ENCODE results near the gene USP19.

Gene USP19

DNA sequence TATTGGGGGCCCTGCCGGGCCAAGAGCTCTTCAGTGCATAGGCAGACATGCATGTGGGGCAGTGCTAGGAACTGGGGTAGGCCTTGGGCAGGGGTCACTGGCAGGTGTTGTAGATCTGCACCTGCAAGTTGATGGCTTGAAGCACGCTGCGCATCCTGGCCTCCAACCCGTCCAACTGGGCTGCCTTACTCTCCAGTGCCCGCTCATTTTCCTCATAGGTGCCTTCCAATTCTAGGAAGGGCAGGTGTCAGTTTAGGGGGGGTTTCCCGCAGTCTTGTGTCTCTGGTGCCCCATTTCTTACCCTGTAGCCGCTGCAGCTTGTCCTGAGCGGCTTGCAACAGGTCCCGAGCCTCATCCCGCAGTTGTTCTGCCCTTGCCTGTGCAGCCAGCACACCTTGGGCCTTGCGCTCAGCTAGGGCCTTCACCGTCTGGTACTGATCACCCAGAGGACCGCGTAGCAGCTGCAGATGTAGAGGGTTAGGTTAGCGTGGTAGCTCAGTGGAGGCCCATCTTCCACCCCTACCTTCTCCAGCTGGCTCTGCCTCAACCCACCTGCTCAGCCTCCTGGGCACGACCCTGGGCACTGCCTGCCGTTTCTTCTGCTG lies 611 bp upstream of the USP19 start:
- TF ChIP-seq CEBPB (IDR thresholded peaks at IDR 0.05) = no peak
- TF ChIP-seq NFIC (IDR thresholded peaks at IDR 0.05) = no peak
- no peak for TF ChIP-seq TCF12 (IDR thresholded peaks at IDR 0.05; ENCODE audit: low read depth)
- TF ChIP-seq, protein P1, sequence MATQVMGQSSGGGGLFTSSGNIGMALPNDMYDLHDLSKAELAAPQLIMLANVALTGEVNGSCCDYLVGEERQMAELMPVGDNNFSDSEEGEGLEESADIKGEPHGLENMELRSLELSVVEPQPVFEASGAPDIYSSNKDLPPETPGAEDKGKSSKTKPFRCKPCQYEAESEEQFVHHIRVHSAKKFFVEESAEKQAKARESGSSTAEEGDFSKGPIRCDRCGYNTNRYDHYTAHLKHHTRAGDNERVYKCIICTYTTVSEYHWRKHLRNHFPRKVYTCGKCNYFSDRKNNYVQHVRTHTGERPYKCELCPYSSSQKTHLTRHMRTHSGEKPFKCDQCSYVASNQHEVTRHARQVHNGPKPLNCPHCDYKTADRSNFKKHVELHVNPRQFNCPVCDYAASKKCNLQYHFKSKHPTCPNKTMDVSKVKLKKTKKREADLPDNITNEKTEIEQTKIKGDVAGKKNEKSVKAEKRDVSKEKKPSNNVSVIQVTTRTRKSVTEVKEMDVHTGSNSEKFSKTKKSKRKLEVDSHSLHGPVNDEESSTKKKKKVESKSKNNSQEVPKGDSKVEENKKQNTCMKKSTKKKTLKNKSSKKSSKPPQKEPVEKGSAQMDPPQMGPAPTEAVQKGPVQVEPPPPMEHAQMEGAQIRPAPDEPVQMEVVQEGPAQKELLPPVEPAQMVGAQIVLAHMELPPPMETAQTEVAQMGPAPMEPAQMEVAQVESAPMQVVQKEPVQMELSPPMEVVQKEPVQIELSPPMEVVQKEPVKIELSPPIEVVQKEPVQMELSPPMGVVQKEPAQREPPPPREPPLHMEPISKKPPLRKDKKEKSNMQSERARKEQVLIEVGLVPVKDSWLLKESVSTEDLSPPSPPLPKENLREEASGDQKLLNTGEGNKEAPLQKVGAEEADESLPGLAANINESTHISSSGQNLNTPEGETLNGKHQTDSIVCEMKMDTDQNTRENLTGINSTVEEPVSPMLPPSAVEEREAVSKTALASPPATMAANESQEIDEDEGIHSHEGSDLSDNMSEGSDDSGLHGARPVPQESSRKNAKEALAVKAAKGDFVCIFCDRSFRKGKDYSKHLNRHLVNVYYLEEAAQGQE (IDR thresholded peaks at IDR 0.05; ENCODE audit: low read depth) = no peak
- TF ChIP-seq RAD21 (IDR thresholded peaks at IDR 0.05; ENCODE audit: low read depth) = no peak
- no peak for TF ChIP-seq EP300 (IDR thresholded peaks at IDR 0.05; ENCODE audit: borderline replicate concordance)
- no peak for TF ChIP-seq ZBTB7A (IDR thresholded peaks at IDR 0.05; ENCODE audit: low read depth)
- no peak for TF ChIP-seq FOXM1 (IDR thresholded peaks at IDR 0.05; ENCODE audit: borderline replicate concordance, low read depth)
- TF ChIP-seq EGR1 (IDR thresholded peaks at IDR 0.05) = no peak
- TF ChIP-seq TAF1 (IDR thresholded peaks at IDR 0.05; ENCODE audit: low read depth) = no peak
- TF ChIP-seq YY1 (IDR thresholded peaks at IDR 0.05; ENCODE audit: low read depth) = no peak
- TF ChIP-seq CREB1 (IDR thresholded peaks at IDR 0.05; ENCODE audit: low read depth) = no peak
- TF ChIP-seq, protein P2, sequence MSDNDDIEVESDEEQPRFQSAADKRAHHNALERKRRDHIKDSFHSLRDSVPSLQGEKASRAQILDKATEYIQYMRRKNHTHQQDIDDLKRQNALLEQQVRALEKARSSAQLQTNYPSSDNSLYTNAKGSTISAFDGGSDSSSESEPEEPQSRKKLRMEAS (IDR thresholded peaks at IDR 0.05) = no peak
- TF ChIP-seq, protein P3, sequence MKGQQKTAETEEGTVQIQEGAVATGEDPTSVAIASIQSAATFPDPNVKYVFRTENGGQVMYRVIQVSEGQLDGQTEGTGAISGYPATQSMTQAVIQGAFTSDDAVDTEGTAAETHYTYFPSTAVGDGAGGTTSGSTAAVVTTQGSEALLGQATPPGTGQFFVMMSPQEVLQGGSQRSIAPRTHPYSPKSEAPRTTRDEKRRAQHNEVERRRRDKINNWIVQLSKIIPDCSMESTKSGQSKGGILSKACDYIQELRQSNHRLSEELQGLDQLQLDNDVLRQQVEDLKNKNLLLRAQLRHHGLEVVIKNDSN (IDR thresholded peaks at IDR 0.05) = no peak
- TF ChIP-seq TEAD4 (IDR thresholded peaks at IDR 0.05) = no peak

DNA sequence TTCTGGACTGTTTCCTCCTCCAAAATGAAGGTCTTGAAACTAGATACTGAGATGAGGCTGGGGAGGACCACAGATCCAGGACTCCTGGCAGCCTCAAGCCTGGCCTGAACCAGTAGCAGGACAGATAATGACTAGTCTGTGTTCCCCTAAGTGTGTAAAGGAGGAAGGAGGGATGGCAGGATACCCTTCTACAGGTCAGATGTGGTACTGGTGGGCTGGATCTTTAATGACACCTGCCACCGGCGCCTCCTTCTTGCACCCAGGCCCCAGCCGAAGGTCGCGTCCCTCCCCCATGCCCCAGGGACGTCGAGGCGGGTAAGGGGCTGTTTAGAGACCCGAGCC lies 556 bp downstream of the USP19 start:
- TF ChIP-seq EP300 (IDR thresholded peaks at IDR 0.05; ENCODE audit: borderline replicate concordance) (no peak), TCF12 (IDR thresholded peaks at IDR 0.05; ENCODE audit: low read depth) (no peak), CREB1 (IDR thresholded peaks at IDR 0.05; ENCODE audit: low read depth) (no peak)

DNA sequence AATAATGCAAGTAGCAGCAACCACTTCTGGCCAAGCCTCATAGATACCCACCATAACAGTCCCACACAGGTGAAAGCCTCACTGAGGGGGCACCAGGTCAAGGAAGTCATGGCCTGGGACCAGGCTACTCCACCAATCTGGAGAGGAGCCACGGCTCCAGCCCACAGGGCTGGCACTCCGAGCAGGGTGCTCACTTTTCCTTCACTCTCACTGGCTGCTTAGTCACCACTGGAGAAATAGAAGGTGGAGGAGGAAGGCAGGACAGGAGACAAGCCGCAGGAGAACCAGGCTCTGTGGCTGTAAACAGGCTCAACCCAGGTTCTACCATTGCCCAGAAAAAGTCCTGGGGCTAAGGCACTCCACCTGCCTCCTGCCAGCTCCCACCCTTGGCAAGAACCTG lies 1.2 kb downstream of the USP19 start:
- TF ChIP-seq, protein P3 (IDR thresholded peaks at IDR 0.05) = no peak
- TF ChIP-seq TAF1 (IDR thresholded peaks at IDR 0.05; ENCODE audit: low read depth) (no peak), YY1 (IDR thresholded peaks at IDR 0.05; ENCODE audit: low read depth) (no peak), CEBPB (IDR thresholded peaks at IDR 0.05) (no peak), FOXM1 (IDR thresholded peaks at IDR 0.05; ENCODE audit: borderline replicate concordance, low read depth) (no peak), RAD21 (IDR thresholded peaks at IDR 0.05; ENCODE audit: low read depth) (no peak), NFIC (IDR thresholded peaks at IDR 0.05) (no peak), ZBTB7A (IDR thresholded peaks at IDR 0.05; ENCODE audit: low read depth) (no peak), EP300 (IDR thresholded peaks at IDR 0.05; ENCODE audit: borderline replicate concordance) (no peak), TCF12 (IDR thresholded peaks at IDR 0.05; ENCODE audit: low read depth) (no peak), EGR1 (IDR thresholded peaks at IDR 0.05) (no peak), TEAD4 (IDR thresholded peaks at IDR 0.05) (no peak), CREB1 (IDR thresholded peaks at IDR 0.05; ENCODE audit: low read depth) (no peak)
- TF ChIP-seq, protein P2 (IDR thresholded peaks at IDR 0.05) = no peak
- TF ChIP-seq, protein P1 (IDR thresholded peaks at IDR 0.05; ENCODE audit: low read depth) = no peak

DNA sequence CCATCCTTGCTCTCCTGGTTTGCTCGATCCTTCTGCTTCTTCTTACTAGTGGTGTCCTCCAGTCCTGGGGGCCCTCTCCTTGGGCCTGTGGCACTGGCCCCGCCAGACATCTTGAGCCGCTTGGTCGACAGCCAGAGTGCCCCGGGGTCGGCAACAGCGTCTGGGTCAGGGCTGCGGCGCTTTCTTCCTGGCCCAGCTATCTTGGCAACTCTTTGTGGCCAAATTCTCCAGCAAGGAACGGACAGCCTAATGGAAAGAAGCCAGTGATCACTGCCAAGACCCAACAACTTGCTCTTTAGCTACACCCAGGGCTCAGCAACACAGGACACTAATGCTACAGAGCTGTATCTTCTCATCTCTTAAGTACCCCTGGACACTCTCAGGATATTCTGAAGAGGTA lies 1.6 kb downstream of the USP19 start:
- TF ChIP-seq CEBPB (IDR thresholded peaks at IDR 0.05) (no peak), YY1 (IDR thresholded peaks at IDR 0.05; ENCODE audit: low read depth) (no peak), EP300 (IDR thresholded peaks at IDR 0.05; ENCODE audit: borderline replicate concordance) (no peak), TCF12 (IDR thresholded peaks at IDR 0.05; ENCODE audit: low read depth) (no peak), NFIC (IDR thresholded peaks at IDR 0.05) (no peak)
- TF ChIP-seq, protein P3 (IDR thresholded peaks at IDR 0.05) = no peak

DNA sequence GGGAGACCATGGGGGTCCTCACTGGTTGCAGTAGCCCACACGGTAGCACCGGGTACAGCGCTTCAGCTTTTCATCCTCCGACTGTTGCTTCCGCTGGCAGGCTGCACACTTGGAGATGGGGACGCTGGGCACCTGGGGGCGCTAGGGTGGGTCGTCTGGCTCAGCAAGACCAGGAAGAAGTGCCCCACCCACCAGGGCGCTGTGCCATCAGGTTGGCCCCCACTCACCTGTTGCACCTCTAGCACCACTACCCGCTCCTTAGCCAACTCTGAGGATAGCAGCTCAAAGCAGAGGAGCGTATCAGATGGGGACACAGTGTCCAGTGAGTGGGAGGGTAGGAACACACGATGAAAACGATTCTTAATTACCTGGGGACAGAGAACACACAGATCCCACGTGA lies 8.4 kb downstream of the USP19 start:
- TF ChIP-seq FOXM1 (IDR thresholded peaks at IDR 0.05; ENCODE audit: borderline replicate concordance, low read depth) (no peak), NFIC (IDR thresholded peaks at IDR 0.05) (no peak), EP300 (IDR thresholded peaks at IDR 0.05; ENCODE audit: borderline replicate concordance) (no peak), ZBTB7A (IDR thresholded peaks at IDR 0.05; ENCODE audit: low read depth) (no peak), TEAD4 (IDR thresholded peaks at IDR 0.05) (no peak), TAF1 (IDR thresholded peaks at IDR 0.05; ENCODE audit: low read depth) (no peak), CREB1 (IDR thresholded peaks at IDR 0.05; ENCODE audit: low read depth) (no peak), EGR1 (IDR thresholded peaks at IDR 0.05) (no peak), TCF12 (IDR thresholded peaks at IDR 0.05; ENCODE audit: low read depth) (no peak), YY1 (IDR thresholded peaks at IDR 0.05; ENCODE audit: low read depth) (no peak), RAD21 (IDR thresholded peaks at IDR 0.05; ENCODE audit: low read depth) (no peak), CEBPB (IDR thresholded peaks at IDR 0.05) (no peak)
- TF ChIP-seq, protein P1 (IDR thresholded peaks at IDR 0.05; ENCODE audit: low read depth) = no peak
- TF ChIP-seq, protein P3 (IDR thresholded peaks at IDR 0.05) = no peak
- TF ChIP-seq, protein P2 (IDR thresholded peaks at IDR 0.05) = no peak

Data from Ishikawa (cell line).